Measurements from ENCODE around the gene PPP1R2C. TPM values are rescaled to one million over a fixed set of nuclear protein-coding genes. Genes with fewer than 3 reads are reported as not detected.

Gene PPP1R2C
- polyA plus RNA-seq, 4 donors, result not detected

- DNase-seq (ENCODE audit: low read depth in 4 of 4, low spot score in 2 of 4), result no peak
Observed at GRCh38 chrX:42751573-42751972, 26.4 kb downstream of the PPP1R2C start.

DNA sequence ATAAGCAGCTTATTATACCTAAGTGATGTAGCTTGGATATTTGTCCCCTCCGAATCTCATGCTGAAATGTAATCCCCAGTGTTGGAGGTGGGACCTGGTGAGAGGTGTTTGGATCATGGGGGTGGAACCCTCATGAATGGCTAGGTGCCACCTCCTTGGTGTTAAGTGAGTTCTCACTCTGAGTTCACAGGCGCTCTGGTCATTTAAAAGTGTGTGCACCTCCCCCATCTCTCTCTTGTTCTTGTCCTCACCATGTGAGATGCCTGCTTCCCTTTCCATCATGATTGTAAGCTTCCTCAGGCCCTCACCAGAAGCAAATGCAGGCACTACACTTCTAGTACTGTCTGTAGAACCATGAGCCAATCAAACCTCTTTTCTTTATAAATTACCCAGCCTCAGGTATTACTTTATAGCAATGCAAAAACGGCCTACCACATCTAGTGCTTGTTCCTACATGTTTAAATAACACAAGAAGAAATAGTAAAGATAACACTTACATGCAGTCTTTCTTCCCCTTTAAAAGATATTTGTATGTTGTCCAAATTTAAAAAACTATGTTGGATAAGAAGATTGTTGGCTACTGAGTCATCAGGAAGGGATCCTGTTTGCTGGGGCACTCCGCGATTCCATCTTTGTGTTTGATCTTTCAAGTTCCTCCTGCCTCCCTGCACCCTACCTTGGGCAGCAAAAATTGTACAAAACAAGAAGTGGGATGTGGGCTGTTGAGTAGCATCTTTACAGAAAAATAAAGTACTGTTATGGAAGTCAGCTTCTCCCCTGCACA lies 29.7 kb downstream of the PPP1R2C start:
- DNase-seq (ENCODE audit: low read depth in 4 of 4, low spot score in 2 of 4), result no peak

DNA sequence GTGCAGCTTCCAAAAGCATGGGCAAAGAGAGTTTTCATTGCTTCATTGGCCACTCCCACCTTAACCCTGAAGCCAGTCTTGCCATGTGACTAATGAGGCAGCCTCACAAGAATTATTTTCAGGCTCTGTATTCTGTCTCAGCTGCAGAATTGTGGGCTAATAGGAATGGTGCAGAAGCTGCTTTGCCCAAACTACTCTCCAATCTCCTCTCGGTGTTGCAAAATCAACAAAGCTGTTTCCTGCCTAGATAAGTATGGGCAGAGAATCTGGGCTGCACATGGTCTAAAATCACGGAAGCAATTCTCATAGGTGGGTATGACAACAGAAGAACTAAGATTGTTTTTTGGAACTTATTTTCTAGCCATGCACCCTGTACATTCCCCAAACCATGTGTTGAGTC lies 31.4 kb downstream of the PPP1R2C start:
- no peak for DNase-seq (ENCODE audit: low read depth in 4 of 4, low spot score in 2 of 4)

- DNase-seq (ENCODE audit: low read depth in 4 of 4, low spot score in 2 of 4), result no peak
Observed at GRCh38 chrX:42740456-42740855, 37.5 kb downstream of the PPP1R2C start.

DNA sequence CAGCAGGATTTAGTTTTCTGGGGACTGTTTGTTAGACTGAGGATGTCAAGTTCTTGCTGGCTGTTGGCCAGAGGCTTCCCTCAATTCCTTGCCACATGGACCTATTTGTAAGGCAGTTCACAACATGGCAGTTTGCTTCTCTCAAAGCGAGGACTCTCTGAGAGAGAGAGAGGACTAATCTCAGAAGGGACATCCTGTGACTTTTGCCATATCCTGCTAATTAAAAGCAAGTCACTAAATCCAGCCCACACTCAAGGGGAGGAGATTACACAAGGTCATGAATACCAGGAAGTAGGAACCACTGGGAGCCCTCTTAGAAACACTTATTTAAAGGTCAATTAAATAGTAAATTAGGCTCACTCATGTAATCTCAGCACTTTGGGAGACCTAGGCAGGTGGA lies 38.2 kb downstream of the PPP1R2C start:
- DNase-seq (ENCODE audit: low read depth in 4 of 4, low spot score in 2 of 4), result no peak

DNA sequence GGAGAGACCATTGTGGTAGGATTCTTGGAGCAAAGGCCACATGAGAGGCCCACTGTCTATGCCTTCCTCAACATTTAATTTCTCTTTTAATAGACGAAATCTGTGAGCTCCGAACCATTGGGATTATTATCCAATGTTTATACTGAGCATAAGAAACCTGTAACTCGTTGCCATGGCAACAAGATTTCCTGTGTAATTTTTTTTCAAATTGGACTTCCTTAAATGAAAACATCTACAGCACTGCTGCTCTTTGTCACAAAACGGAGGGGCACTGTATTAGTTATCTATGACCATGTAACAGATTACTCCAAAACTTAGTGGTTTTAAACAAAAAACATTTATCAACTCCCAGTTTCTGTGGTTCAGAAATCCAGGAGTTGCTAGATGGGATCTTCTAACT lies 38.7 kb downstream of the PPP1R2C start:
- DNase-seq (ENCODE audit: low read depth in 4 of 4, low spot score in 2 of 4), result no peak

DNA sequence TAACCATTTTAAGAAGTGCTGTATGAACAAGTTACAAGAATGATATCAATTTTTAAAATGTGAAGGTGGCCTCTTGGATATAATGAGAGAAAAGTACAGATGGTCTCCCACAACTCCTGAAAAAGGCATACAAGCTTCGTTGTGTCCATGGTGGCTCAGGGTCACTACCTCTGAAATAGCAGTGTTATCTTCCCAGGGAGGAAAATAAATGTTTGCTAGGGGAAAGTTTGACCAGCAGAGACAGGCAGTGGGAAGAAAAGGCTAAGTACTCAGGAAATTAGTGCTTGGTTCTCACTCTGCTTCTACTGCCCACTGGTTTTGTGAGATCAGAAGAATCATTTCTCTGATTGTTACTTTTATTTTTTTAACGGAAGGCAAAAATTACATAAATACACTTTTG lies 39.4 kb downstream of the PPP1R2C start:
- no peak for DNase-seq (ENCODE audit: low read depth in 4 of 4, low spot score in 2 of 4)

DNA sequence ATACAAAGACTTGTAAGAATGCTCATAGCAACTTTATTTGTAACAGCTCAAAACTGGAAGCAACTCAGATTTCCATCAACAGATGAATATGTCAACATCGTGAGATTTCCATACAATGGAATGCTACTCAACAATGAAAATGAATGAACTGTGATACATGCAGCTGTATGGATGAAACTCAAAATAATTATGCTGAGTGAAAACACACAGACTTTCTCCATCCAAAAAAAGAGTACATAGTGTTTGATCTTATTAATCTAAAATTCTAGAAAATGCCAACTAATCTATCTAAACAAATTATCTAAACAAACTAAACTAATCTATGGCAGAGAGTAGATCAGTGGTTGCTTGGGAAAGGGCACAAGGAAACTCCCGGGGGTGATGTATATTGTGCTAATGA lies 42.7 kb downstream of the PPP1R2C start:
- DNase-seq (ENCODE audit: low read depth in 4 of 4, low spot score in 2 of 4), result no peak

DNA sequence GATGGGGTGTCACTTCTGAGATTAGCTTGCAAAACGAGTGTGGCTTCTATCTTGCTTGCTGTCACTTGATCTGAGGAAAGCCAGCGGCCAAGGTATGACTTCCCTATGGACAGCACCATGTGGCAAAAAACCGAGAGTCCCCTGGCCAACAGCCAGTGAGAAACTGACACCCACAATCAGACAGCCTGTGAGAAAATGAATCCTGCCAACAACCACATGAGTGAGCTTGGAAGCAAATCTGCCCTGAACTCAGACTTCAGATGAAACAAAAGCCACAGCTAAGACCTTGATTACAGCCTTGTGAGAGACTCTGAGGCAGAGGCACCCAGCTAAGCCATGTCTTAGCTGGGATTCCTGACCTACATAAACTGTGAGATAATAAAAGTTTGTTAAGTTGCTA lies 45.5 kb downstream of the PPP1R2C start:
- DNase-seq (ENCODE audit: low read depth in 4 of 4, low spot score in 2 of 4), result no peak

Measured in left renal cortex interstitium (tissue), 4 donors.